GM10847 (cell line): Measurements from ENCODE around the gene TMEM229B.

ENCODE experiments used
- POLR2A ChIP-seq: IDR thresholded peaks from 2 replicates; pipeline ENCODE4 v1.6.1; 2011; ENCODE audit not compliant: insufficient read length; ENCODE audit errors: extremely low read depth

The TMEM229B gene

GRCh38 chr14:67487937-67488893 is at the start of gene TMEM229B:
Gene TMEM229B (minus strand): TSS chr14:67488721. CDS start chr14:67473923, 14,798 bp downstream.
- TF ChIP-seq POLR2A, result no peak

GRCh38 chr14:67537736-67538135 is 49.2 kb upstream of the TMEM229B start:
- TF ChIP-seq POLR2A, result no peak

DNA sequence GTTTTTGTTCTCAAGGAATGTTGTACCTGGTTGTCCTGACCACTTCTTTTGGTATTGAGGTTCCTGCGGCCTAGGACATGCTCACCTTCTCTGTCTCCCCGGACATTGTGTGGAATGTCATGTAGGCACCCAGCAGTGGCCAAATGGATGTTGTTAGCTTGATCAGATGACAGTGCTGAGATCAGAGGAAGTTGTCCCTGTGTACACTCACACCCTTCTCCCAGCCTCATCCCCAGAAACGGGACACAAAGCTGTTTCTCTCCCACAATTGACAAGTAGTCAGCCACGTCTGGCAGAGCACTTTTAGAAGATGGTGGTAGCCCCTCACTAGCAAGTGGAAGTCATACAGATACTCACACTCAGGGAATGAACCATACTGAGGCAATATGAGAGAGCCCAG is 47.6 kb upstream of the TMEM229B start:
- TF ChIP-seq POLR2A, result no peak

GRCh38 chr14:67533754-67534085 is 45.2 kb upstream of the TMEM229B start:
- no peak for TF ChIP-seq POLR2A

DNA sequence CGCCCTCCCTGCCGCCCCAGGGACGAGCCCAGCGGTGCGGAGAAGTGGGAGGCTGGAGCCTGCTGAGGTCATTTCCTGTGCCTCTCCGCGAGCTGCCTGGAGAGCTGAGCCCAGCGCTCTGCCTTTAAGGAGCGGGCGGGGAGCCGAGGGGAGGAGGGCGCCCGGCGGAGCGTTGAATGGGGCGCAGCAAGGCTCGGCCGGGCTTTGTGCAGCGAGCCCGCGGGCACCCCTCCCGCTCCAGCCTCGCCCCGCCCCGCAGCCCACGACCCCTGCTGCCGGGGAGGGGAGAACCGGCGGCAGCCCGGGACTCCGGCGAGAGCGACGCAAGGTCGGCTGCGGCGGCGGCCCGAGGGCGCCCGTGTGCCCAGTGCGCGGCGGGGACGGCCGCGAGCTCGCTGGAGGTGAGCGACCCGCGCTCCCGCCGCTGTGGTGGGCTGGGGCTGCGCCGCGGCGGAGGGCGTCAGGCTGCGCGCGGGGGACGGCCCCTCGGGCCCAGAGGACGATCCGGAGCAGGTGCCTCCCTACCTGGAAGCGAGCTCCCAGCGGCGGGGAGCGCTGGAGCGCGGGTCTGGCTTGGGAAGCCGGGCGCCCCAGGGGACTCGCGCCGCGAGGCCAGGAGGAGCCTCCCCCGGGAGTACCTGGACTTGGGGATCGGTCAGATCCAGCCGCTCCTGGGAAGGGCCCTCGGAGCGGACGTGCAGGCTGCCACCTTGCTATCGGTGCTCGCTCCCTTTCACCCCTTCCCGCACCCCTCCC is 44.7 kb upstream of the TMEM229B start, which contains the start of gene PLEKHH1:
Gene PLEKHH1 (plus strand): TSS at position 293 of the 756 bp plus-strand sequence. CDS start 8,578 bp downstream, outside the sequence.
- TF ChIP-seq POLR2A, result no peak

DNA sequence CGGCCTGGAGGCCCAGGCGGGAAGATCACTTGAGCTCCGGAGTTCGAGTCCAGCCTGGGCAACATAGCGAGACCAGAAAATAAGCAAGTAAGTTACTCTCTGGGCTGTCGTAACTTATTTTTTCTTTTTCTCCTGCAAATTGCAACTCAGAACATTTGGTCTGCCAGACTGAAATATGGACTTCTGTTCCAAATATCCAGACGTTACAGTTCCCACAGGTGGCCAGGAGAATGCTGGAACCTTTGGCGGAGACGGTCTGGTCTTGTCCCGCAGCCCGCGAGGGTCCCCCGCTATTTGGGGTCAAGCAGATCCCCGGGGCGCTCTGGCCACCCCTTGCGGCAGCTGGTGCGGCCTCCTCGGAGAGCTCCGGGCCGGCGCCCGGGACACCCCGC is 44.1 kb upstream of the TMEM229B start:
- TF ChIP-seq POLR2A, result no peak

- no peak for TF ChIP-seq POLR2A
Measured at GRCh38 chr14:67529947-67530935, 41.7 kb upstream of the TMEM229B start.

- no peak for TF ChIP-seq POLR2A
Measured at GRCh38 chr14:67528276-67528675, 39.8 kb upstream of the TMEM229B start.

DNA sequence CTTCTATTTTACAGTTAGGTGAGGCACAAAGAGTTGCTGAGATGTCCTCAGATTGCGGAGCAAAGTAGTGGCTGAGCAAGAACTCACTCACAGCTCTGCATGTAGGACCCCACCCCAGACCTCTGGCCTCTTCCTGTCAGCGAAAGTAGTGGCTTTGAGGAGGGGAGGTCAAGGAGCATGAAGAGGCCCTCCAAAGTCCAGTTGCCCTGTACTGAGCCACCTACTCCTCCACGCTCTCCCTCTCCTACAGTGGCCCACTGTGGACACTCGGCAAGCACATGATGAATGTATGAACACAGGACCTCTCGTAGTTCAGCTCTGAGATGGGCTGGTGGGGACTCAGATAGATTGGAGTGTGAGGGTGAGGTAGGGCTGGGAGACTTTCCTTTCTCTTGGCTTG is 39.2 kb upstream of the TMEM229B start:
- no peak for TF ChIP-seq POLR2A

GRCh38 chr14:67526676-67527459 is 38.3 kb upstream of the TMEM229B start:
- no peak for TF ChIP-seq POLR2A

- no peak for TF ChIP-seq POLR2A
Measured at GRCh38 chr14:67526181-67526580, 37.7 kb upstream of the TMEM229B start.

DNA sequence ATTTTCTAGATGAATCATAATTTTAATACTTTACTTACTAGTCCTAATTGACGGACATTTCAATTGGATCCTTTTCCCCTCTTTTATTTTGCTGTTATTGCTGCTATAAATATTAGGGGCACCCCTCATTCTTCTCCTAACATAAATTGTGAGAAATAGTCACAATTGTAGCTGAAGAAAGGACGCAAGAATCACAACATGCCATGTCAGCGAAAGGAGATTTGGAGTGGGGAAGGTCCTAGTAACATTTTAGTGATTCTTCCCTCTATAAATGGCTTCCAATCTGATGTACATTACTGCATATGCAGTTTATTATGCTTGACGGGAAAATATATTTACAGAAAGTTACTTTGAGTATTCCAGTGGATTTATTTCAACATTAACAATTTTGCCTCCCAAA is 36.9 kb upstream of the TMEM229B start:
- TF ChIP-seq POLR2A, result no peak

DNA sequence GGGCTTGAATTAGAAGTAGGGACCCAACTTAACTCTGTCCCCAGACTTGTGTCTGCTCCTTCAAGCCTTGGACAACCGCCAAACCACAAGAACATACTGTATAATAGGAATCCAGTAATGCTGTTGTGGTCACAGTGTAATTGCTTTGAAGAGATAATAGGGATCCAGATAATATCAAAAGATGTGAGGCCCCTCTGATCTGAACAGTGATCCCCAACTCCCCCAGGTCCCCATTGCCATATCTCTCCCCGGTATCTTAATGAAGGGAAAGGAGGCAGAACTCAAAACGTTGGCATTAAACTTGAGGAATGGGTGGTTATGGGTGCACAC is 36.1 kb upstream of the TMEM229B start:
- no peak for TF ChIP-seq POLR2A

GRCh38 chr14:67523764-67524633 is 35.5 kb upstream of the TMEM229B start:
- no peak for TF ChIP-seq POLR2A

DNA sequence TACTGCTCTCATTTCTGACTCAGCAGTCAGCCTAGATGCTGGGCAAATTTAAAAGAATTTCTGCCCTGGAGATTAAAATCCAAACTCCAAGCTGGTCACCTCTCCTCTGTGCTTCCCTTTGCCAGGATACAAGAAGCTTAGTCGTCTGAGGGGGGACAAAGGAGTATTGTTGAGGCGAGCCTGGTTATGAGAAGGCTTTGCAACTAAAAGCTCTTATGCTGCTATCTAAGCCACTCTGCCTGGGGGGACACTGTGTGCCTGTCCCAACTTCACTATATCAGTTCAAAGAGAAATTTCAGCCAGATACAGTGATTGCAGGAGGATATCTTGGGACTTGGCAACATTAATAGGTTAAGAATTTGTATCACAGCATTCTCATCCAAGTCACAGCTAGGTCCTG is 33.7 kb upstream of the TMEM229B start:
- TF ChIP-seq POLR2A, result no peak
